ENCODE measurements around the gene NCAM1. TPM values are rescaled to one million over a fixed set of nuclear protein-coding genes. Genes with fewer than 3 reads are reported as not detected.

NCAM1 gene
- polyA plus RNA-seq, 1 donor (not counting 4 experiments of a cell fraction or from before 2014, with no cell fraction given): 0.04 TPM

GRCh38 chr11:113267493-113267892 is 306.3 kb downstream of the NCAM1 start:
- no peaks in the 10 kb centered on the region for H3K9me1 ChIP-seq (ENCODE audit: control insufficient read depth, extremely low read depth, insufficient read depth, low read length)
- no peaks in the 10 kb centered on the region for H3K79me2 ChIP-seq (ENCODE audit: control insufficient read depth, insufficient read depth, low read length)
- no peak overlapping the region for H3K4me2 ChIP-seq (ENCODE audit: control insufficient read depth, extremely low read depth, insufficient read depth, low read depth, low read length)
- dilution Hi-C loops (cut with MboI; ENCODE audit: extremely low pct_ligation_motif_present, low sequenced_read_pairs): no loop called here
- DNase-seq (ENCODE audit: low read depth, low spot score): no peak
- H3K9me3 ChIP-seq (ENCODE audit: control insufficient read depth, low read depth, low read length): no peaks in the 10 kb centered on the region
- no peak for FAIRE-seq
- no peak overlapping the region for H3K27ac ChIP-seq (ENCODE audit: control insufficient read depth, insufficient read depth, low read length)
- no peaks in the 10 kb centered on the region for H3K27me3 ChIP-seq (ENCODE audit: control insufficient read depth, extremely low read depth, insufficient read depth, low read length)
- no peaks in the 10 kb centered on the region for H3K36me3 ChIP-seq (ENCODE audit: control insufficient read depth in 2 of 2, extremely low read depth in 1 of 2, insufficient read depth in 2 of 2, low read length in 2 of 2)
- H3K9ac ChIP-seq (ENCODE audit: control insufficient read depth, extremely low read depth, insufficient read depth, low read length): no peak overlapping the region
- H2AFZ ChIP-seq (ENCODE audit: control insufficient read depth, low read length): no peak overlapping the region
- TF ChIP-seq, protein P1, sequence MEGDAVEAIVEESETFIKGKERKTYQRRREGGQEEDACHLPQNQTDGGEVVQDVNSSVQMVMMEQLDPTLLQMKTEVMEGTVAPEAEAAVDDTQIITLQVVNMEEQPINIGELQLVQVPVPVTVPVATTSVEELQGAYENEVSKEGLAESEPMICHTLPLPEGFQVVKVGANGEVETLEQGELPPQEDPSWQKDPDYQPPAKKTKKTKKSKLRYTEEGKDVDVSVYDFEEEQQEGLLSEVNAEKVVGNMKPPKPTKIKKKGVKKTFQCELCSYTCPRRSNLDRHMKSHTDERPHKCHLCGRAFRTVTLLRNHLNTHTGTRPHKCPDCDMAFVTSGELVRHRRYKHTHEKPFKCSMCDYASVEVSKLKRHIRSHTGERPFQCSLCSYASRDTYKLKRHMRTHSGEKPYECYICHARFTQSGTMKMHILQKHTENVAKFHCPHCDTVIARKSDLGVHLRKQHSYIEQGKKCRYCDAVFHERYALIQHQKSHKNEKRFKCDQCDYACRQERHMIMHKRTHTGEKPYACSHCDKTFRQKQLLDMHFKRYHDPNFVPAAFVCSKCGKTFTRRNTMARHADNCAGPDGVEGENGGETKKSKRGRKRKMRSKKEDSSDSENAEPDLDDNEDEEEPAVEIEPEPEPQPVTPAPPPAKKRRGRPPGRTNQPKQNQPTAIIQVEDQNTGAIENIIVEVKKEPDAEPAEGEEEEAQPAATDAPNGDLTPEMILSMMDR (optimal IDR thresholded peaks at IDR 0.05 in 1 of 3, IDR thresholded peaks at IDR 0.05 in 1 of 3, conservative IDR thresholded peaks at IDR 0.05 in 1 of 3; ENCODE audit: extremely low read depth in 1 of 3, insufficient read depth in 2 of 3, low read length in 3 of 3): no peak
- TF ChIP-seq EZH2 (IDR thresholded peaks at IDR 0.05; ENCODE audit: low read length): no peak
- H4K20me1 ChIP-seq (ENCODE audit: control insufficient read depth, extremely low read depth, insufficient read depth, low read length): no peaks in the 10 kb centered on the region
- H3K4me1 ChIP-seq (ENCODE audit: control insufficient read depth, extremely low read depth, insufficient read depth, low read length): no peaks in the 10 kb centered on the region
- no peak overlapping the region for H3K4me3 ChIP-seq (ENCODE audit: control insufficient read depth in 2 of 3, extremely low read depth in 1 of 3, insufficient read depth in 2 of 3, low read depth in 1 of 3, low read length in 3 of 3)

- DNase-seq (ENCODE audit: low read depth, low spot score): no peak
- Histone ChIP-seq H3K27ac (ENCODE audit: control insufficient read depth, insufficient read depth, low read length) (no peak overlapping the region), H3K9ac (ENCODE audit: control insufficient read depth, extremely low read depth, insufficient read depth, low read length) (no peak overlapping the region), H3K9me3 (ENCODE audit: control insufficient read depth, low read depth, low read length) (no peaks in the 10 kb centered on the region), H2AFZ (ENCODE audit: control insufficient read depth, low read length) (no peak overlapping the region), H3K9me1 (ENCODE audit: control insufficient read depth, extremely low read depth, insufficient read depth, low read length) (no peaks in the 10 kb centered on the region), H3K4me2 (ENCODE audit: control insufficient read depth, extremely low read depth, insufficient read depth, low read depth, low read length) (no peak overlapping the region), H3K27me3 (ENCODE audit: control insufficient read depth, extremely low read depth, insufficient read depth, low read length) (no peaks in the 10 kb centered on the region), H3K4me1 (ENCODE audit: control insufficient read depth, extremely low read depth, insufficient read depth, low read length) (no peaks in the 10 kb centered on the region), H3K36me3 (ENCODE audit: control insufficient read depth in 2 of 2, extremely low read depth in 1 of 2, insufficient read depth in 2 of 2, low read length in 2 of 2) (no peaks in the 10 kb centered on the region), H3K4me3 (ENCODE audit: control insufficient read depth in 2 of 3, extremely low read depth in 1 of 3, insufficient read depth in 2 of 3, low read depth in 1 of 3, low read length in 3 of 3) (no peak overlapping the region), H3K79me2 (ENCODE audit: control insufficient read depth, insufficient read depth, low read length) (no peaks in the 10 kb centered on the region), H4K20me1 (ENCODE audit: control insufficient read depth, extremely low read depth, insufficient read depth, low read length) (no peaks in the 10 kb centered on the region)
- TF ChIP-seq, protein P1 (optimal IDR thresholded peaks at IDR 0.05 in 1 of 3, IDR thresholded peaks at IDR 0.05 in 1 of 3, conservative IDR thresholded peaks at IDR 0.05 in 1 of 3; ENCODE audit: extremely low read depth in 1 of 3, insufficient read depth in 2 of 3, low read length in 3 of 3): no peak
- TF ChIP-seq EZH2 (IDR thresholded peaks at IDR 0.05; ENCODE audit: low read length): no peak
- dilution Hi-C loops (cut with MboI; ENCODE audit: extremely low pct_ligation_motif_present, low sequenced_read_pairs): no loop called here
- FAIRE-seq: no peak
Measured at GRCh38 chr11:113269096-113269495, 307.9 kb downstream of the NCAM1 start.
